Neural cell (in vitro differentiated cells): ENCODE measurements around the gene TENM3. TPM values are rescaled to one million over a fixed set of nuclear protein-coding genes. Genes with fewer than 3 reads are reported as not detected.

Experiments
- H2AFZ ChIP-seq: fragments of 200-600, 300-800 bp; sonication (generic), shearing (Covaris generic); 2 replicates; pipeline ENCODE4 v1.6.0; 2014; ENCODE audit warnings: low read depth, mild to moderate bottlenecking, antibody characterized with exemption, low read length, moderate library complexity
- H3F3A ChIP-seq: fragments of 200-600 bp; shearing (Covaris generic); 2 replicates; pipeline ENCODE4 v1.6.1; 2016; ENCODE audit warnings: mild to moderate bottlenecking, moderate library complexity, mixed read lengths, antibody characterized with exemption, low read length; ENCODE audit not compliant: insufficient read depth, poor library complexity, severe bottlenecking
- H3K27ac ChIP-seq: fragments of 200-600, 300-800 bp; sonication (generic), shearing (Covaris generic); 2 replicates; pipeline ENCODE4 v1.5.1; 2014; ENCODE audit warnings: mild to moderate bottlenecking, low read length, moderate library complexity
- H3K27me3 ChIP-seq: fragments of 300-800, 200-600 bp; sonication (generic), shearing (Covaris generic); 2 replicates; pipeline ENCODE4 v1.6.0; 2014; ENCODE audit warnings: mild to moderate bottlenecking, low read depth, low read length, moderate library complexity; ENCODE audit not compliant: insufficient read depth
- H3K36me3 ChIP-seq: fragments of 300-800, 200-600 bp; sonication (generic), shearing (Covaris generic); 2 replicates; pipeline ENCODE4 v1.5.1; 2014; ENCODE audit warnings: mild to moderate bottlenecking, antibody characterized with exemption, low read length, moderate library complexity; ENCODE audit not compliant: insufficient read depth
- H3K4me2 ChIP-seq: fragments of 300-800, 200-600 bp; sonication (generic), shearing (Covaris generic); 2 replicates; pipeline ENCODE4 v1.6.0; 2014; ENCODE audit warnings: mild to moderate bottlenecking, low read length
- H3K4me3 ChIP-seq: fragments of 300-800, 200-600 bp; sonication (generic), shearing (Covaris generic); 2 replicates; pipeline ENCODE4 v1.5.1; 2014; ENCODE audit warnings: mild to moderate bottlenecking, low read length, moderate library complexity
- H3K79me2 ChIP-seq: fragments of 200-600 bp; shearing (Covaris generic); replicated peaks from 2 replicates; pipeline ENCODE4 v1.6.0; 2014; ENCODE audit warnings: mild to moderate bottlenecking, low read length, moderate library complexity; ENCODE audit not compliant: insufficient read depth
- H3K9ac ChIP-seq: fragments of 300-800, 200-600 bp; sonication (generic), shearing (Covaris generic); 2 replicates; pipeline ENCODE4 v1.6.1; 2016; ENCODE audit warnings: mild to moderate bottlenecking, low read length, mixed read lengths
- H3K9me2 ChIP-seq: fragments of 200-600 bp; shearing (Covaris generic); 2 replicates; pipeline ENCODE4 v1.6.1; 2016; ENCODE audit warnings: mild to moderate bottlenecking, low read length, mixed read lengths; ENCODE audit not compliant: insufficient read depth
- H3K9me3 ChIP-seq: fragments of 200-600, 300-800 bp; sonication (generic), shearing (Covaris generic); 2 replicates; pipeline ENCODE4 v1.6.1; 2016; ENCODE audit warnings: mild to moderate bottlenecking, mixed run types, low read length, moderate library complexity, mixed read lengths
- H4K20me1 ChIP-seq: fragments of 200-600 bp; shearing (Covaris generic); 2 replicates; pipeline ENCODE4 v1.6.1; 2016; ENCODE audit warnings: mild to moderate bottlenecking, mixed run types; ENCODE audit not compliant: insufficient read depth
- EP300 ChIP-seq: fragments of 450-650 bp; conservative IDR thresholded peaks from 2 replicates; pipeline ENCODE4 v1.6.1; 2014; ENCODE audit warnings: antibody characterized with exemption, mild to moderate bottlenecking, moderate library complexity; ENCODE audit not compliant: poor library complexity, severe bottlenecking
- EZH2 ChIP-seq: fragments of 200-600, 300-800 bp; shearing (Covaris generic), sonication (generic); IDR thresholded peaks from 2 replicates; pipeline ENCODE4 v1.6.1; 2014; ENCODE audit warnings: antibody characterized with exemption, low read length, borderline replicate concordance, mild to moderate bottlenecking; ENCODE audit not compliant: insufficient read depth, poor library complexity, severe bottlenecking
- MXI1 ChIP-seq: fragments of 450-650 bp; conservative IDR thresholded peaks from 2 replicates; pipeline ENCODE4 v1.6.1; 2014; ENCODE audit warnings: antibody characterized with exemption, mild to moderate bottlenecking; ENCODE audit not compliant: poor library complexity, severe bottlenecking
- POLR2AphosphoS5 ChIP-seq: IDR thresholded peaks from 2 replicates; pipeline ENCODE4 v1.6.1; 2012
- RAD21 ChIP-seq: fragments of 450-650 bp; conservative IDR thresholded peaks from 2 replicates; pipeline ENCODE4 v1.6.1; 2014; ENCODE audit warnings: antibody characterized with exemption, mild to moderate bottlenecking, moderate library complexity
- SMC3 ChIP-seq: fragments of 450-650 bp; conservative IDR thresholded peaks from 2 replicates; pipeline ENCODE4 v1.6.1; 2014; ENCODE audit warnings: antibody characterized with exemption, mild to moderate bottlenecking, moderate library complexity; ENCODE audit not compliant: poor library complexity
- TAF1 ChIP-seq: IDR thresholded peaks from 2 replicates; pipeline ENCODE4 v1.6.1; 2012; ENCODE audit warnings: low read depth
- polyA plus RNA-seq: library from polyadenylated mRNA; depleted of rRNA; stranded (reverse); fragments of >200 nt; gene quantifications from 2 replicates; pipeline ENCODE4 v1.2.3, GENCODE V29; 2014
- TF ChIP-seq, protein P1 (sequence below): IDR thresholded peaks from 2 replicates; pipeline ENCODE4 v1.6.1; 2012; ENCODE audit warnings: borderline replicate concordance
- TF ChIP-seq, protein P2 (sequence below): fragments of 450-650 bp; IDR thresholded peaks from 2 replicates; pipeline ENCODE4 v1.5.1; 2014; ENCODE audit warnings: antibody characterized with exemption, mild to moderate bottlenecking, moderate library complexity; ENCODE audit not compliant: poor library complexity, severe bottlenecking

The TENM3 gene
- polyA plus RNA-seq, 1 donor from 2014 or later: 7.3 TPM

DNA sequence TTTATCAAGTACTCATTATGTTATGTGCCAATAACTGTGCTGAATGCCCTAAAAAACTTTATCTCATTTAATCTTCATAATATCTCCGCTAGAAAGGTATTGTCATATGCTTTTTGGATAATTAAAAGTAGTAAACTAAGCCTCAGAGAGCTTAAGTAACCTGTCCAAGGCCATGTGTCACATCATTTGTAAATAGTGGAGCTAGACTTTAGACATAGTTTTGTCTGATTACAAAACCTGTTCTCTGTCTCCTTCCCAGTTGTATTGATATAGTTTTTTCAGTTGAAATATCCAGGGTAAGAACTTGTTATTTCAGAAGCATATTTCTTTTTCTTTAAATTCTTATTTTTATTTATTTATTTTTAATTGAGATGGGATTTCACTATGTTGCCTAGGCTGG lies 66.7 kb downstream of the TENM3 start:
- H2AFZ ChIP-seq: no peak overlapping the region
- no peak overlapping the region for H3K9ac ChIP-seq
- H4K20me1 ChIP-seq: no peaks in the 10 kb centered on the region
- no peaks in the 10 kb centered on the region for H3F3A ChIP-seq
- no peak overlapping the region for H3K4me3 ChIP-seq
- H3K4me2 ChIP-seq: no peak overlapping the region
- peaks cover 4% of the 10 kb centered on the region for H3K9me3 ChIP-seq
- no peaks in the 10 kb centered on the region for H3K27me3 ChIP-seq
- H3K9me2 ChIP-seq: no peaks in the 10 kb centered on the region
- no peak overlapping the region for H3K27ac ChIP-seq
- TF ChIP-seq EP300 (no peak), EZH2 (no peak), SMC3 (no peak), TAF1 (no peak), RAD21 (no peak), POLR2AphosphoS5 (no peak), MXI1 (no peak)
- TF ChIP-seq, protein P1, sequence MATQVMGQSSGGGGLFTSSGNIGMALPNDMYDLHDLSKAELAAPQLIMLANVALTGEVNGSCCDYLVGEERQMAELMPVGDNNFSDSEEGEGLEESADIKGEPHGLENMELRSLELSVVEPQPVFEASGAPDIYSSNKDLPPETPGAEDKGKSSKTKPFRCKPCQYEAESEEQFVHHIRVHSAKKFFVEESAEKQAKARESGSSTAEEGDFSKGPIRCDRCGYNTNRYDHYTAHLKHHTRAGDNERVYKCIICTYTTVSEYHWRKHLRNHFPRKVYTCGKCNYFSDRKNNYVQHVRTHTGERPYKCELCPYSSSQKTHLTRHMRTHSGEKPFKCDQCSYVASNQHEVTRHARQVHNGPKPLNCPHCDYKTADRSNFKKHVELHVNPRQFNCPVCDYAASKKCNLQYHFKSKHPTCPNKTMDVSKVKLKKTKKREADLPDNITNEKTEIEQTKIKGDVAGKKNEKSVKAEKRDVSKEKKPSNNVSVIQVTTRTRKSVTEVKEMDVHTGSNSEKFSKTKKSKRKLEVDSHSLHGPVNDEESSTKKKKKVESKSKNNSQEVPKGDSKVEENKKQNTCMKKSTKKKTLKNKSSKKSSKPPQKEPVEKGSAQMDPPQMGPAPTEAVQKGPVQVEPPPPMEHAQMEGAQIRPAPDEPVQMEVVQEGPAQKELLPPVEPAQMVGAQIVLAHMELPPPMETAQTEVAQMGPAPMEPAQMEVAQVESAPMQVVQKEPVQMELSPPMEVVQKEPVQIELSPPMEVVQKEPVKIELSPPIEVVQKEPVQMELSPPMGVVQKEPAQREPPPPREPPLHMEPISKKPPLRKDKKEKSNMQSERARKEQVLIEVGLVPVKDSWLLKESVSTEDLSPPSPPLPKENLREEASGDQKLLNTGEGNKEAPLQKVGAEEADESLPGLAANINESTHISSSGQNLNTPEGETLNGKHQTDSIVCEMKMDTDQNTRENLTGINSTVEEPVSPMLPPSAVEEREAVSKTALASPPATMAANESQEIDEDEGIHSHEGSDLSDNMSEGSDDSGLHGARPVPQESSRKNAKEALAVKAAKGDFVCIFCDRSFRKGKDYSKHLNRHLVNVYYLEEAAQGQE: no peak
- TF ChIP-seq, protein P2, sequence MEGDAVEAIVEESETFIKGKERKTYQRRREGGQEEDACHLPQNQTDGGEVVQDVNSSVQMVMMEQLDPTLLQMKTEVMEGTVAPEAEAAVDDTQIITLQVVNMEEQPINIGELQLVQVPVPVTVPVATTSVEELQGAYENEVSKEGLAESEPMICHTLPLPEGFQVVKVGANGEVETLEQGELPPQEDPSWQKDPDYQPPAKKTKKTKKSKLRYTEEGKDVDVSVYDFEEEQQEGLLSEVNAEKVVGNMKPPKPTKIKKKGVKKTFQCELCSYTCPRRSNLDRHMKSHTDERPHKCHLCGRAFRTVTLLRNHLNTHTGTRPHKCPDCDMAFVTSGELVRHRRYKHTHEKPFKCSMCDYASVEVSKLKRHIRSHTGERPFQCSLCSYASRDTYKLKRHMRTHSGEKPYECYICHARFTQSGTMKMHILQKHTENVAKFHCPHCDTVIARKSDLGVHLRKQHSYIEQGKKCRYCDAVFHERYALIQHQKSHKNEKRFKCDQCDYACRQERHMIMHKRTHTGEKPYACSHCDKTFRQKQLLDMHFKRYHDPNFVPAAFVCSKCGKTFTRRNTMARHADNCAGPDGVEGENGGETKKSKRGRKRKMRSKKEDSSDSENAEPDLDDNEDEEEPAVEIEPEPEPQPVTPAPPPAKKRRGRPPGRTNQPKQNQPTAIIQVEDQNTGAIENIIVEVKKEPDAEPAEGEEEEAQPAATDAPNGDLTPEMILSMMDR: no peak
- H3K79me2 ChIP-seq: no peaks in the 10 kb centered on the region
- no peaks in the 10 kb centered on the region for H3K36me3 ChIP-seq

DNA sequence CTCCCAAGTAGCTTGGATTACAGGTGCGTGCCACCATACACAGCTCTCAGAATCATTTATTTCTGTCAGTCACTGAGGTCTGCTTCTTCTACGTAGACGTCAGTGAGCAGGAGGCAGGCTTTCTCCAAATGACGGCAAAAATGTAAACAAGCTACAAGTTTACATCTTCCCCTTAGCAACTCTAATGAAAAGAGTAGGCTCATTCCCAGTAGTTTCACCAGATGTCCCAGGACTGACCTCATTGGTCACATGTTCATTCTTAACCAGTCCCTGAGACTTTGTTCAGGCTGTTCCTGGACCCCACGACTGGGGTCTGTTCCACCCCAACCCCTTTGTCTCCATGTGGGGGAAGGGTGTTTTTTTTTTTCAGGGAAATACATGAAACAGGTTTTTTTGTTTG lies 67.1 kb downstream of the TENM3 start:
- H3K27me3 ChIP-seq: no peaks in the 10 kb centered on the region
- peak overlapping the region; percentile 62 for H3K27ac ChIP-seq
- TF ChIP-seq, protein P2: no peak
- TF ChIP-seq RAD21 (no peak), EP300 (no peak), POLR2AphosphoS5 (no peak), TAF1 (no peak), SMC3 (no peak), EZH2 (no peak)
- TF ChIP-seq, protein P1: no peak
- H3K79me2 ChIP-seq: no peaks in the 10 kb centered on the region
- H4K20me1 ChIP-seq: no peaks in the 10 kb centered on the region
- H3K36me3 ChIP-seq: no peaks in the 10 kb centered on the region
- H3K9me2 ChIP-seq: no peaks in the 10 kb centered on the region
- no peaks in the 10 kb centered on the region for H3F3A ChIP-seq
- peaks cover 4% of the 10 kb centered on the region for H3K9me3 ChIP-seq
- H3K4me2 ChIP-seq: no peak overlapping the region
- no peak overlapping the region for H3K4me3 ChIP-seq
- H2AFZ ChIP-seq: no peak overlapping the region
- H3K9ac ChIP-seq: no peak overlapping the region
